HG03575 (cell line): ENCODE results near the gene CD163.
"Not testable (repeated sequence)": the region's sequence is repeated elsewhere in the genome, so short reads cannot be mapped to it uniquely, and the experiment has no call there.

Experiments
- ATAC-seq: cut with Tn5 transposase; IDR thresholded peaks from one replicate; pipeline ENCODE4 v1.9.1; 2021; ENCODE audit not compliant: unreplicated experiment, insufficient number of reproducible peaks, low FRiP score; ENCODE audit errors: extremely low read depth

CD163 gene

GRCh38 chr12:7460375-7461259, 43.0 kb downstream of the CD163 start:
- no peak for ATAC-seq

- no peak for ATAC-seq
Measured at GRCh38 chr12:7459973-7460372, 43.6 kb downstream of the CD163 start.

GRCh38 chr12:7451756-7452155, 51.8 kb downstream of the CD163 start:
- no peak for ATAC-seq

GRCh38 chr12:7450667-7451066, 52.9 kb downstream of the CD163 start:
- no peak for ATAC-seq

GRCh38 chr12:7448099-7448498, 55.5 kb downstream of the CD163 start:
- no peak for ATAC-seq

GRCh38 chr12:7444537-7444936, 59.0 kb downstream of the CD163 start:
- ATAC-seq = no peak

- ATAC-seq = no peak
Measured at GRCh38 chr12:7444076-7444475, 59.5 kb downstream of the CD163 start, which contains the start of gene CD163L1. Gene CD163L1 (minus strand): TSS chr12:7444153. CDS start chr12:7444127, 26 bp downstream.

GRCh38 chr12:7441216-7441615, 62.4 kb downstream of the CD163 start:
- no peak for ATAC-seq

- ATAC-seq = no peak
Measured at GRCh38 chr12:7439579-7440505, 63.7 kb downstream of the CD163 start.

- not testable (repeated sequence) for ATAC-seq
Measured at GRCh38 chr12:7438291-7438995, 65.1 kb downstream of the CD163 start.

GRCh38 chr12:7437494-7437893, 66.1 kb downstream of the CD163 start:
- ATAC-seq = not testable (repeated sequence)

- ATAC-seq = no peak
Measured at GRCh38 chr12:7434670-7435069, 68.9 kb downstream of the CD163 start.

GRCh38 chr12:7433276-7433822, 70.2 kb downstream of the CD163 start:
- no peak for ATAC-seq

GRCh38 chr12:7431993-7432685, 71.4 kb downstream of the CD163 start:
- ATAC-seq = no peak
